Tongue (tissue), 2 donors: ENCODE measurements around the gene LBR. TPM values are rescaled to one million over a fixed set of nuclear protein-coding genes. Genes with fewer than 3 reads are reported as not detected.
A peak's percentile ranks its signal among the peaks of the same experiment; 100 is the strongest.
"Not testable (repeated sequence)": the region's sequence is repeated elsewhere in the genome, so short reads cannot be mapped to it uniquely, and the experiment has no call there.

Source experiments
- DNase-seq: peaks from one replicate; pipeline ENCODE4 v3.0.0-alpha.2; 2015
- total RNA-seq: library from RNA; depleted of rRNA; stranded (reverse); fragments of >200 nt; gene quantifications from one replicate; pipeline ENCODE4 v1.2.3, GENCODE V29; 2014

LBR gene
- total RNA-seq, 1 donor from 2014 or later = 42.7 TPM

DNA sequence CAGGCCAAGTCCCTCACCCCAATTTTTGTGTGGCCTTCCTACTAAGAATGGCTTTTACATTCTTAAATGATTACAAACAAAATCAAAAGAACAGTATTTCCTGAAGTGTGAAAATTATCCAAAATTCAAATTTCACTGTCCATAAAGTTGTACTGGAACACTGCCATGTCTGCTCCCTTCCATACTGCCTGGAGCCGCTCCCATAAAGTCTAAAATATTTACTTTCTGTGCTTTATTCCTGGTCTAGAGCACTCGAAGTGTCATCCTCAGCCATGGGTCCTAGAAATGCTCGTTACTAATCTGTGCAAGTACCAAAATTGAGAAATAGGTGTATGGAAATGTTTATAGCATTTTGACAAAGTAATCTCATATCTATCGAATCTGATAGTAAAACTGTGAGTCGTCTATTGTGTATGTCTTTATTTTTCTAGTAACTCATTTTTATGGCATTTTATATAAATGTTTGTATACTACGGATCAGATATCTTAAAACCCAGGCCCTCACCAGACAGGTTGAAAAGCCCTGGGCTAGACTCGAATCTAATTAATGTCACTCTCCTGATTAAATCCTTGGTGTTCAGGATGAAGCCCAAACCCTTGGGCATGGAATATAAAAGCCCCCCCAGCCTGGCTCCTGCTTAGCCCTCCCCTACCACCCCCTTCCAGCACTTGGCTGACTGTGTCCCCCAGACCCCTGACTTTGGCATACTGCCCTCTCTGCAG, 4.9 kb downstream of the LBR start:
- no peak for DNase-seq

GRCh38 chr1:225422031-225422605, 5.7 kb downstream of the LBR start:
- DNase-seq = no peak

- DNase-seq = no peak
Observed at GRCh38 chr1:225418598-225418997, 9.2 kb downstream of the LBR start.

GRCh38 chr1:225418059-225418458, 9.8 kb downstream of the LBR start:
- no peak for DNase-seq

DNA sequence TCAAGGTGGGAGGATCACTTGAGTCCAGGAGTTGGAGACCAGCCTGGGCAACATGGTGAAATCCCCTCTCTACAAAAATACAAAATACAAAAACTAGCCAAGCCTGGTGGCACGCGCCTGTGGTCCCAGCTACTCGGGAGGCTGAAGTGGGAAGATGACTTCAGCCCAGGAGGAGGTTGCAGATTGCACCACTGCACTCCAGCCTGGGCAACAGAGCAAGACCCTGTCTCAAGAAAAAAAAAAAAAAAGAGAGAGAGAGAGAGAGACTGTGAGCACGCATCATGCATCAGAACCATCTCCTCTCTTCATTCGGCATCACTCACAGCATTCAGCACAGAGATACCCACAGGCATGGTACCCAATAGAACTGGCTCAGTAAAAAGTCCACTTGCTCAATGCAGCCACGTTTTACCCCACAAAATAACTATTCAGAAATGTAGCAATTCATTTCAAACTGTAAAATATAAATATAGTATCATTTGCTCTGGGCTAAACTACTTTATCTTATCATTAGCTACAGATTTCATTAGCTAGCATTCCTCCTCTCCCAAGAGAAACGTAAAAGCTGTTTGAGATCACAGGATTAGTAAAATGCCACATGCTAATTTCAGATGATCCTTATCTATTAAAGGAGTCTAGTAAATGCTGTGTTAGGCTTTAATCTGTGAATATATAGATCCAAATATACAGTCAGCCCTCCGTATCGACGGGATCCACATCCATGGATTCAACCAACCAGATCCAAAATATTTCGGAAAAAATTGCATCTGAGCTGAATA, 11.7 kb downstream of the LBR start:
- DNase-seq = no peak

GRCh38 chr1:225415307-225415706, 12.5 kb downstream of the LBR start:
- DNase-seq = no peak

- no peak for DNase-seq
Observed at GRCh38 chr1:225413708-225414375, 14.0 kb downstream of the LBR start.

- DNase-seq = no peak
Observed at GRCh38 chr1:225412803-225413351, 15.0 kb downstream of the LBR start.

DNA sequence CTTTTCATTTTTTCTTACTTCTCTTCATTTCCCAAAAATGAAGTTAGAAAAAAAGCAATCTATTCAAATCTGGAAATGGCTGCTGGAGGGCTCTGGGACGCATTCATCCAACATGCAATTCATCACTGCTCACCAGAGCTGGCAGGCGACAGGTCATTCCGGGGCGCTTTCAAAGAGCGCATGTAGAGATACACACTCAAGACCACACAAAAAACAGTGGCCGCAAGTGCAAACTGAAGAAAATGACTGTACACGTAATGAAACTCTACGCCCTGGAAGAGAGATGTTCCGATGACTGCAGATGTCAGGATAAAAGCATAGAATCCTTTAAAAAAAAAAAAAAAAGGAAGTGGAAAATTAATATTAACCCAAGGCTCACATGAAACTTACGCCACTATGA, 15.5 kb downstream of the LBR start:
- DNase-seq = no peak

DNA sequence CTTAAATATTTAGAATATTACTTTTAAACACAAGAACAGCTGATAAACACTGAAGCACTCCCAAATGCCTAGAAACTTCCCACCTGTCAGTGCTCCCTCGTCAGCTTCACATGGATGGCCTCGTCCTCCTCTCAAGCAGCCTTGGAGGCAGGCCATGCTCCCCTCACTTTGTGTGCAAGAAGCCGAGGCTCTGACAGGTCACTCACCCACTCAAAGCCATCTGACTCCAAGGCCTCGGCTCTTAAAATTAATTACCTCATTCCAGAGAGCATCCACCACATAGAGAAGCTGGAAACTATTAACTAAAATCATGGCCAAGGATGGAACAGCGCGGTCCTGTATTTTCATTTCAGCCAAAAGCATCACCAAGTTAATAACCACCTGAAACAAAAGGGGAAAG, 17.8 kb downstream of the LBR start:
- no peak for DNase-seq

GRCh38 chr1:225409051-225409450, 18.8 kb downstream of the LBR start:
- DNase-seq = no peak

GRCh38 chr1:225408249-225408648, 19.6 kb downstream of the LBR start:
- no peak for DNase-seq

DNA sequence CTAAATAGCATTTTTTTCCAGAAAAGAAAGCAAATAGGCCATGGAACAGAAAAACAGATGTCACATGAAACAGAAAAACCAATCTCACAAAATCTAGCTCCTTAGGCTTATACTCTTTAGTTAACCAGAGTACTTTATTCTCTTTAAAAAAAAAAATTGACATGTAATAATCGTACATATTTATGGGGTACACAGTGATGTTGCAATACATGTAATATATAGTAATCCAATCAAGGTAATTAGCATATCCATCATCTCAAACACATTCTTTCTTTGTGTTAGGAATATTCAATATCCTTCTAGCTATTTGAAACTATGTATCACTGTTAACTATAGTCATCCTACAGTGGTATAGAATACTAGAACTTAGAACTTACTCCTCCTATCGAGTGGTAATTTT, 20.1 kb downstream of the LBR start:
- DNase-seq = no peak

DNA sequence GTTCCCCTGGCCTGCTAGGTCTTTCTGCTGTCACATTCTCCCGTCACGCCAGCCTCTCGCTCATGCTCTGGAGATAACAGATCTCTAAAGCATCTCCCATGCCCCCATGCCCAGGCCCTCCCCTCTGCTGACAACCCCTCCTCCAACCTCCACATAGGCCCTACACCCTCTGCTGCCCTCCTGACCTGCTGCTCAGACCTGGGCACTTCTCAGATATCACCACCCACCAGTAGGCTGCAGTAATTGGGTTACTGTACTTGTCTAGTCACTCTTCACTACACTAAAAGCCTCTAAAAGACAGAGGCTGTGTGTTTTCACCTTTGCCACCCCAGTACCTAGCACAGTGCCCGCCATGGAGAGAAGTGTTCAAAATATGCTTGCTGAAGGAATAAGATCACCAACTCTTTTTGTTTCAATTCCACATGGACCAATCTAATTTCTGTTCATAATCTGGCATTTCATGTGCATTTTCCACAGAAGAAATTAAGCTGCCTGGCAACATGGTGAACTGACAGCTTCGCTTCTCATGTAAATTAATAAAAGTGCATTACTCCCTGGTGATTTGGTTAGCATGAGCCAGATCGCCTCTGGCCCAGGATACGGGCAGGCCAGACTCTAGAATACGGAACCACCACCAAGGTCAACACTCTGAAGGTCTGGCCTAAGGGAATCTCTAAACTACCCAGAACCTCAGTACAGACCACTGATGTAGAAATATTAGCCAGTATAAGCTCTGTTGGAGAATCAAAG, 20.7 kb downstream of the LBR start:
- no peak for DNase-seq

DNA sequence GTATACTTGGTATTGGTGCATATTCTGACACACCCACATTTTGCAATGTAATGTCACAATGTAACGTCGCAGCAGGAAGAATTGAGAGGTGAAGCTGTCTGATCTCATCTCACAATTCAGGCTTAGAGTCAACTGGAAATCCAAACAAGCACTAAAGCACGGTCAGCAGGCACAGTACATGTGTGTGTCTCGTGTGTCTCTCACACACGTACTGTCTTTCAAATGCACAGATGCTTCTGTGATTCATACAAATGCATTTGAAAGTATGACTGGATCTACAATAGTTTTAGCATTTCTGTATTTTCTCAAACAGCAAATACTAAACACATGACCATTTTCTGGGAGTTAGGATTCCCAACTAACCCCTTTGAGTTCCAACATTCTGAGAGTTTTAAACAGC, 26.9 kb downstream of the LBR start:
- no peak for DNase-seq

DNA sequence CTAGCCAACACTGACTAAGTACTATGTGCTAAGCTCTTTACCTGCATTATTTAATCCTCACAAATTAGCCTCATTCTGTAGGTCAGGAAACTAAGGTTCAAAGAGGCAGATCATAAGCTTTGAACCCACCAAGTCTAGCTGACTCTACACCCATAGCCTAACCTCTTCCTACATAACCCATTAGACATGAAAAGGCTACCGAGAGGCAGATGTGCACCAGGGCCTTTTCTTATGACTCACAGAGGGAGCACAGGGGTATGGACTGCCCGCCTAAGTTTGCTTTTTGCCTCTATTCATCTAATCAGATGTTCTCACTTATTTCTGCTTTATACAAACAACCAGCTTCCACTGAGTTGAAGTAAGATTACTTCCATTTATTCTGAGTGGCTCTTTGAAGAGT, 31.5 kb downstream of the LBR start:
- no peak for DNase-seq

DNA sequence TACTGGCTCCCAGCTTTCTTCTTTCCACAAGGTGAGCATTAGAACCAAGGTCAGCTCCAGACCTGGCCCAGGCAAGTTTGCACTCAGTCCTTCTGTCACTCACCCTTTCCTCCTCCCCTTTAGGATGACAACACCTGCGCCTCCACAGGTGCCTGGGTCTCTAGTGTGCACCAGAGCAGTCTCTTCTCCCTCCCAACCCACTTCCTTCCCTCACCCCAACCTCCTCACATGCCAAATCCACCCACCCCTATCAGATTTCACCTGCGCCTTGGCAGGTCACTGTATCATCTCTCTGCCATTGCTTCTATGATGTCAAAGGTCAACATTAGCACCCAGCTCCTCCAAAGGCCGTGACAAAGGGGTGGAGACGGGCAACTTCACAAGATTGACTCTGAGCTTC, 38.0 kb downstream of the LBR start:
- no peak for DNase-seq

- no peak for DNase-seq
Observed at GRCh38 chr1:225388372-225388771, 39.5 kb downstream of the LBR start.

DNA sequence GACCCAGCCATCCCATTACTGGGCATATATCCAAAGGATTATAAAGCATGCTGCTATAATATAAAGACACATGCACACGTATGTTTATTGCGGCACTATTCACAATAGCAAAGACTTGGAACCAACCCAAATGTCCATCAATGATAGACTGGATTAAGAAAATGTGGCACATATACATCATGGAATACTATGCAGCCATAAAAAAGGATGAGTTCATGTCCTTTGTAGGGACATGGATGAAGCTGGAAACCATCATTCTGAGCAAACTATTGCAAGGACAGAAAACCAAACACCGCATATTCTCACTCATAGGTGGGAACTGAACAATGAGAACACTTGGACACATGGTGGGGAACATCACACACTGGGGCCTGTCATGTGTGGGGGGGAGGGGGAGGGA, 41.0 kb downstream of the LBR start:
- not testable (repeated sequence) for DNase-seq

- DNase-seq = no peak
Observed at GRCh38 chr1:225380691-225381090, 47.1 kb downstream of the LBR start.

DNA sequence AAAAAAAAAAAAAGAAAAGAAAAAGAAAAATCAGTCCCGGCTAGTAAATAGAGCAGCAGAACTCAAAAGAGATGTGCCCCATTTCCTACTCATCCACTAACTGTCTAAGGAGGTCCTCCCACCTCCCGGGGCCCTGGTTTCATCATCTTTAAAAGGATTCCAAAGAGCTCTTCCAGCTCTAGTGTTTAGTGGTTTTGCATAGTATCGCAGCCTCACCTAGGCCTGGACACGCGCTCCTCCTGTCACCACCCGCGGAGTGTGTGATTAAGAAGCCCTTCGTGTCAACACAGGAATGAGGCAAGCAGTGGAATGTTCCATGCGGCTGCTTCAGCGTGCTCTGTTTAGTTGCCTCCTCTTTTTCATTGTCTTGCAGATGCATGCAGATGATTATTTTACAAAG, 49.0 kb downstream of the LBR start:
- DNase-seq = peak; percentile 27

- no peak for DNase-seq
Observed at GRCh38 chr1:225374996-225375395, 52.8 kb downstream of the LBR start.
